AG04450 (cell line): Measurements from ENCODE around the gene EIPR1. TPM values are rescaled to one million over a fixed set of nuclear protein-coding genes. Genes with fewer than 3 reads are reported as not detected.
A peak's percentile ranks its signal among the peaks of the same experiment; 100 is the strongest.

Experiments used
- CTCF ChIA-PET: fragments of 300-600, 350-600 bp; formaldehyde crosslinking; extraction: SDS; loops from one replicate; lab custom pipeline; 2022; ENCODE audit warnings: antibody characterized with exemption, inconsistent platforms; lab: Charles Lee
- POLR2A ChIA-PET: fragments of 350-600 bp; formaldehyde crosslinking; extraction: SDS; loops from one replicate; lab custom pipeline; 2021; ENCODE audit warnings: antibody characterized with exemption, inconsistent platforms; lab: Yijun Ruan, JAX
- DNase-seq: peaks from one replicate; pipeline ENCODE4 v3.0.0-alpha.2; 2011; ENCODE audit warnings: low read depth, low spot score
- H3K27ac ChIP-seq: one replicate; pipeline ENCODE4 v1.5.1; 2012; ENCODE audit warnings: low read depth, low read length, control low read depth
- H3K27me3 ChIP-seq: one replicate; pipeline ENCODE4 v1.6.0; 2012; ENCODE audit warnings: low read length; ENCODE audit not compliant: control insufficient read depth, insufficient read depth
- H3K4me3 ChIP-seq: 2 replicates; pipeline ENCODE4 v1.5.1; 2011; ENCODE audit warnings: mild to moderate bottlenecking, low read depth, low read length, control low read depth
- H3K9me3 ChIP-seq: 2 replicates; pipeline ENCODE4 v1.5.1; 2012; ENCODE audit warnings: low read length; ENCODE audit not compliant: control insufficient read depth, insufficient read depth
- polyA plus RNA-seq: library from polyadenylated mRNA; depleted of rRNA; stranded (reverse); fragments of >200 nt; gene quantifications from 2 replicates; pipeline ENCODE4 v1.2.3, GENCODE V29; 2011
- TF ChIP-seq, protein P1 (sequence below): IDR thresholded peaks from 2 replicates; pipeline ENCODE4 v1.5.1; 2011; ENCODE audit warnings: low read depth, low read length, control low read depth, inconsistent platforms

The EIPR1 gene
- polyA plus RNA-seq, 1 experiment, result 33.2 TPM

DNA sequence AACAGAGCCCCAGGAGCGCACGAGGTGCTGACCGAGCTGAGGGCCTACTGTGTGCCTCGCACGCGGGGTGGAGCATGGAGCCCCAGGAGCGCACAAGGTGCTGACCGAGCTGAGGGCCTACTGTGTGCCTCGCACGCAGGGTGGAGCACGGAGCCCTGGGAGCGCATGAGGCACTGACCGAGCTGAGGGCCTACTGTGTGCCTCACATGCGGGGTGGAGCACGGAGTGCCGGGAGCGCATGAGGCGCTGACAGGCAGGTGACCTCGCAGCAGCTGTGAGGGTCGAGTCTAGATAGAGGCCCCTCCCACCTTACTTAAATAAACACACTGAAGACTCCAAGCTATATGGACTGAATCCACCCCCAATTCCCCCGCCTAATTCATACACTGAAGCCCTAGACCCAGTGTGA, 60.3 kb downstream of the EIPR1 start:
- Histone ChIP-seq H3K4me3 (no peak overlapping the region), H3K27me3 (no peaks in the 10 kb centered on the region), H3K9me3 (peaks cover 5% of the 10 kb centered on the region; the same call in 1 of the 2 replicates), H3K27ac (no peak overlapping the region)
- ChIA-PET CTCF (no interaction called here), POLR2A (no interaction called here)
- DNase-seq, result no peak
- TF ChIP-seq, protein P1, sequence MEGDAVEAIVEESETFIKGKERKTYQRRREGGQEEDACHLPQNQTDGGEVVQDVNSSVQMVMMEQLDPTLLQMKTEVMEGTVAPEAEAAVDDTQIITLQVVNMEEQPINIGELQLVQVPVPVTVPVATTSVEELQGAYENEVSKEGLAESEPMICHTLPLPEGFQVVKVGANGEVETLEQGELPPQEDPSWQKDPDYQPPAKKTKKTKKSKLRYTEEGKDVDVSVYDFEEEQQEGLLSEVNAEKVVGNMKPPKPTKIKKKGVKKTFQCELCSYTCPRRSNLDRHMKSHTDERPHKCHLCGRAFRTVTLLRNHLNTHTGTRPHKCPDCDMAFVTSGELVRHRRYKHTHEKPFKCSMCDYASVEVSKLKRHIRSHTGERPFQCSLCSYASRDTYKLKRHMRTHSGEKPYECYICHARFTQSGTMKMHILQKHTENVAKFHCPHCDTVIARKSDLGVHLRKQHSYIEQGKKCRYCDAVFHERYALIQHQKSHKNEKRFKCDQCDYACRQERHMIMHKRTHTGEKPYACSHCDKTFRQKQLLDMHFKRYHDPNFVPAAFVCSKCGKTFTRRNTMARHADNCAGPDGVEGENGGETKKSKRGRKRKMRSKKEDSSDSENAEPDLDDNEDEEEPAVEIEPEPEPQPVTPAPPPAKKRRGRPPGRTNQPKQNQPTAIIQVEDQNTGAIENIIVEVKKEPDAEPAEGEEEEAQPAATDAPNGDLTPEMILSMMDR, result no peak

DNA sequence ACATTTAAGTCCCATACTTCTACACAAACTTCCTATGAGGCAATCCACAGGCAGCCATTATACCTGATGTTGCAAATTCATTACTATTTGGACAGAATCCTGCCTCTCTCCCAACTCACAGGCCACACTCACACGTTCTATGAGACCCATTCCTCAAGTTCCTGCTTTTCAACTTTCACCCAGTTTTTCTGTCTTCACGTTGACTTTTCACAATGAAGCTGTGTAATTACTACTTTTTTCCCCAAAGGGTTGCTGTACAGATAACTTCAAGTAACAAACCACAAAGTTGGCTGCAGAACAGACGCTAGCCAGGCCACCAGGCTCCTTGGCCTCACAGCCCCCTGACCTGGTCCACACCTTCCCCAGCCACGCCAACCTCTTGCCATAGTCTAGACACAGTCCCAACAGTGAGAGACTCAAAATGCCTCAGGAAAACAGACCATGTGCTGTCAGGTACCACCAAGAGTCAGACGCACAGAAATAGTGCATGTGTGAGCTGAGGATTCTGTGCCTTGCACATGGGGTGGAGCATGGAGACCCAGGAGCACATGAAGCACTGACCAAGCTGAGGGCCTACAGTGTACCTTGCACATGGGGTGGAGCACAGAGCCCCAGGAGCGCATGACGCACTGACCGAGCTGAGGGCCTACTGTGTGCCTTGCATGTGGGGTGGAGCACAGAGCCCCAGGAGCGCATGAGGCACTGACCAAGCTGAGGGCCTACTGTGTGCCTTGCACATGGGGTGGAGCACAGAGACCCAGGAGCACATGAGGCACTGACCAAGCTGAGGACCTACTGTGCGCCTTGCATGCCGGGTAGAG, 61.0 kb downstream of the EIPR1 start:
- DNase-seq, result no peak
- CTCF ChIA-PET, result no interaction called here
- Histone ChIP-seq H3K27ac (no peak overlapping the region), H3K9me3 (peaks cover 5% of the 10 kb centered on the region; the same call in 1 of the 2 replicates), H3K4me3 (no peak overlapping the region), H3K27me3 (no peaks in the 10 kb centered on the region)
- POLR2A ChIA-PET, result no interaction called here
- TF ChIP-seq, protein P1, result no peak

DNA sequence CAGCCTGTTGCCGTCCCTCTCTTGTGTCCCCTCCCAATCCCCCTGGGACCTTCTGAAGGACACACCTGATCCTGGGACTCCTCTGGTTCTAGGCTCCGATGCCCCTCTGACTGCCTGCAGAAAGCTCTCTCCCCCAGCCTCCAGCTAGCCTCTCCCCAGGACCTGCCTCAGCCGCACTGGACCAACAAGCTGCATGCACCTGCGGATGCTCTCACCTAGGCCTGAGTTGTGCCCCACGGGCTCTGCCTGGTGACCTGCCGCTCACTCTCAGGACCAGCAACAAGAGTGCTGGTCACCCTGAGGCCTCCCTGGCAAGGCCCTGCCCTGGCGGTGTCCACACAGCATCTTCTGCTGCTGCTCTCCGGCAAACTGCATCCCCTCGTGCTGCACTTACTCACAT, 63.0 kb downstream of the EIPR1 start:
- TF ChIP-seq, protein P1, result no peak

DNA sequence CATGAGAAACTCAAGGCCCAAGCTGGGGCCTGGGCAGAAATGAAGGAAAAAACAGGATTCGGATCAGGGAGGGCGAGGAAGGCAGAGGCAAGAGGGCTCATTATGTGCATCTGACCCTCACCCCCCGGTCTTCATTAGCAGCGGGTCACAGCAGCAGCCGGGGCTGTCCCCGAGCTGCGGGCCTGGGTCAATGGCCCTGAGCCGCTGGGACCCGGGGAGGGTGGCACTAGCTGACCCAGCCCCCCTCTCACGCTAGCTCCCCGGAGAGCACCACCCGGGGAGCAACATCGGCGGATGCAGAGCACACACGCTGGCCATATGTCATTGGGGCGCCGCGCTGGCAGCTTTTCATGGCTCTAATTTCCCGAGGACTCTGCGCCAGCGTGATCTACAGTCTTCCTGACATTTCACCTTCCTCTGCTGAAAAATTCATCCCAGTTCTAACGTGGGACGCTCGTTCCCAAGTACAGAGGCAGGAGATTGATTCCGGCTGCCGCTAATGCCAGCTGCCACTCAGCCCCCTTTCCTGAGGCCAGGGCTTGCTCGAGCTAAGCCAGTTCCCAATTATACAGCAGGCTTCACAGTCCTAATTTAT, 63.7 kb downstream of the EIPR1 start:
- H3K9me3 ChIP-seq, result peaks cover 5% of the 10 kb centered on the region; the same call in 1 of the 2 replicates
- ChIA-PET CTCF (interaction anchor here (1.2 kb wide), 1 partner anchor 11 kb away, joined by 4 read pairs; no protein-coding TSS in a partner anchor), POLR2A (no interaction called here)
- no peak overlapping the region for H3K4me3 ChIP-seq
- TF ChIP-seq, protein P1, result no peak
- DNase-seq, result no peak
- no peaks in the 10 kb centered on the region for H3K27me3 ChIP-seq
- H3K27ac ChIP-seq, result peak overlapping the region; percentile 11

More for the DNA sequence above, 63.0 kb downstream of the EIPR1 start:
- ChIA-PET POLR2A (no interaction called here), CTCF (no interaction called here)
- Histone ChIP-seq H3K4me3 (no peak overlapping the region), H3K27me3 (no peaks in the 10 kb centered on the region), H3K9me3 (peaks cover 5% of the 10 kb centered on the region; the same call in 1 of the 2 replicates), H3K27ac (no peak overlapping the region)
- no peak for DNase-seq
